ENCODE results near the gene STH.

GRCh38 chr17:46020023-46020761 is 21.1 kb downstream of the STH start:
- no peak for TF ChIP-seq POLR2AphosphoS5 (IDR thresholded peaks at IDR 0.05)
- no peak for TF ChIP-seq CTCF (IDR thresholded peaks at IDR 0.05)
- no peak for TF ChIP-seq POLR2A (IDR thresholded peaks at IDR 0.05)

Measured in breast epithelium (tissue), 3 donors.